ENCODE data around the gene UNC79.

UNC79 gene

DNA sequence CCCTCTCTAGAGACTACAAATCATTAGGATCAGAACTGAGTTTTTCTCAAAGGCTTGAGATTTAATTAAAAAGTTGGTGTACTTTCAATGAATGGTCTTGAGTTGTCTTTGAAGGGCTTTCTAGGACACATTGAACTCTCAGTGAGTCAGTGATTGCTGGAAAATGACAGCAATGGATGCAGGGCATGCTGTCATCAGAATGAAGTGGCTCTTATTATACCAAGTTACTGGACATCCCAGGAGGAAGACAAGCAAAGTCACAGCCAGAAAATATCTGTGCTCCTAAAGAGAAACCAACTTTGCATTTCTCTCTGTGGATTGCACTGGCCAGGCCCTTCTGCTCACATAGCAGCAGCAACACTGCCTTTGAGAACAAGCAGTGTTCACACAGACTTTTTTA is 244.9 kb downstream of the UNC79 start:
- no peak for DNase-seq

- DNase-seq, result no peak
Observed at GRCh38 chr14:93676416-93676958, 245.7 kb downstream of the UNC79 start.

GRCh38 chr14:93682459-93682858 is 251.7 kb downstream of the UNC79 start:
- DNase-seq, result no peak

- DNase-seq, result no peak
Observed at GRCh38 chr14:93683226-93683625, 252.5 kb downstream of the UNC79 start.

DNA sequence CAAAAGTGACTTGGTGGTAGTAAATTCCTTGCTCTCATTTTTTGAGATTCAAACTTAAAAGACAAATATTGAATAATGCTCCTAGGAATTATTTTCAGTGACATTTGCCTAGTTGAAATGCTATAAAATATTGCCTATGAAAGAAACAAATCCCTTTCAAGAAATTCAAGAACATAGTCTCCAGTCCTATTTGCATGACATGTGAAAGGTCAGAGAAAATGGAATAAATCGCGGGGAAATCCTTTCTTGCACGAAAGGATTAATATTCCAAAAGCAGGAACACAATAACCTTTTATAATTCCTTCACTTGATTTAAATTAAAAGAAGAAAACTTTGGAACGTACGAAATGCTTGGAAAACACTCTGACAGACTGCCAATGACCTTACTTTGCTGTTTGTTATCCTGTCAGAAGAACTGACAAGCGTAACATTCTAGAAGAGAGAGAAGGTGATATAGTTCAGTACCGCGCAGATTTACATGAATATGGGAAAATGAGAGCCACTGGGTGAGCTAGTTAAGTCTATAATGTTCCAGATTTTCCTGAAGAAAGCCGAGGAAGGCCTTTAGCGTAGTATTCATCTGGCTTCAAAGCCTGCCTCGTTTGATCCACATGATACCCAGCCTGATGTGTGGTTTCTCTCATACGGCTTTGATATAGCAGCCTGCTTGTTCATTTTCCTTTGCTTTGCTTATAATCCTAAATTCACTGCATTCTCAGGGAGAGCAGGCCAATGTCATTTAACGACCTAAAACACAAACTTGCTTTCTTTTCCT is 254.6 kb downstream of the UNC79 start:
- DNase-seq, result no peak

DNA sequence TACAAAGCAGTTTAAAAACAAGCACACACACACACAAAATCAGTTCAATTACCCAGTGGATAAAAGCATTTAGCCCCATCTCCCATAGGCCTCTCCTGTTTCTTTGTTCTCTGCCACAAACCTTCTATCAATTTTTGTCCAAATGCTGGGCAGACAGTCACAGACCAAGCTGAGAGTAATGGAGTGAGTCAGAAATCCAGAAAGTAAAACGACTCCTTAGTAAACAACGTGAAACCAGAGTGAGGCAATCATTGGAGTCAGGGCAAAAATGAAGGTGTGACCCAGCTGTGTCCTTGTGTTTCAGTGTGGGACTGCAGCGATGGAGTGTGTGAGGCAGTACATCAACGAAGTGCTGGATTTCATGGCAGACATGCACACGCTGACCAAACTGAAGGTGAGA is 255.5 kb downstream of the UNC79 start:
- no peak for DNase-seq

- DNase-seq, result no peak
Observed at GRCh38 chr14:93688239-93688666, 257.5 kb downstream of the UNC79 start.

DNA sequence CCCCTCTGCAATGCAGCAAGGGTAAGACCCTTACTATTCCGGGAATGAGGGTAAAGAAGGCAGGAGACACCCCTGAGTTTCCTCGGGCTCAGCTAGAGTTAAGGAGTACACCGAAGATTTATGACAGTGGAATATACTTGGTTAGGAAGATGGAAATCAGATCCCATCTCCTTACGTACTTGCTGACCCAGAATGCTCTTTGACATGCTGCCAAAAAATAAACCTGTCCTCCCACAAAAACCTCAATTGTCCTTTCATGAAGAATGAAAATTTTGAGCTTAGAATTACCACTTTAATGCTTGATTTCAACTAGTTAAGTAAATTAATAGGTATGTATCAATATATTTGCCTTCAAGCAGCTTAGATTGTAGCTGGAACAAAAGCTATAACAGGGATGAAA is 258.1 kb downstream of the UNC79 start:
- DNase-seq, result no peak

DNA sequence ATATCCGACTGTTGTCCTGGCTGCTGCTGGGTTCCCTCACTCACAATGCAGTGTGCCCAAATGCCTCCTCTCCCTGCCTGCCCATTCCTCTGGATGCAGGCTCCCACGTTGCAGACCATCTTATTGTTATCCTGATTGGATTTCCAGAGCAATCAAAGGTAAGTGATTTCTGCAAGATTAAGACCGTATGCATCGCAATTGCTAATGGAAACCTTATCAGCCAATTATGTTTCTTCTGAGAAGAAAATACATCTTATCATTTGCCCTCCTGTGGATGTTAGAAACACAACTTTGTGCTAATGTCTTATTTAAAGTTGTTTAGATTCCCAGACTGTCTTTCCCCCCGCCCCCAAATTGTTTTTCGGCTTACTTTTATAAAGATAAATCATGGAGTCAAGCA is 259.4 kb downstream of the UNC79 start:
- DNase-seq, result no peak

GRCh38 chr14:93691042-93691780 is 260.5 kb downstream of the UNC79 start:
- no peak for DNase-seq

- DNase-seq, result no peak
Observed at GRCh38 chr14:93693914-93694313, 263.2 kb downstream of the UNC79 start.

GRCh38 chr14:93700928-93701327 is 270.2 kb downstream of the UNC79 start:
- no peak for DNase-seq

DNA sequence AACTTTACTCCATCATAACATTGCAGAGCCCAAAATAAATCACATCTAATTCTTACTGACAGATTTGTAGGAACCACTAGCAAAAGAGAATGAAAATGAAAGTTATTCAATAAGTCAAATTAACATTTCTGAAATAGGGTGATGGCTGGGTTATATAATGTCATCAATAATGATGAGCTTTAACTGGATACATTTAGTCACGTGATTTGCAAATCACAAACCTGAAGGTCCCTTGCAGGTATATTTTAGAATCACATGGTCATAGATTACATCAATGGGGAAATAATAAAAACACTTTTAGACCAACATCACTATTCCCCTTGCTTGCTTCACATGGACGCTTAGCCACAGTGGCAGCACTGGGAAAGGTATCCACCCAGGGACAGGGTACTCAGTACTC is 270.8 kb downstream of the UNC79 start:
- DNase-seq, result no peak

GRCh38 chr14:93702946-93703345 is 272.2 kb downstream of the UNC79 start:
- no peak for DNase-seq

DNA sequence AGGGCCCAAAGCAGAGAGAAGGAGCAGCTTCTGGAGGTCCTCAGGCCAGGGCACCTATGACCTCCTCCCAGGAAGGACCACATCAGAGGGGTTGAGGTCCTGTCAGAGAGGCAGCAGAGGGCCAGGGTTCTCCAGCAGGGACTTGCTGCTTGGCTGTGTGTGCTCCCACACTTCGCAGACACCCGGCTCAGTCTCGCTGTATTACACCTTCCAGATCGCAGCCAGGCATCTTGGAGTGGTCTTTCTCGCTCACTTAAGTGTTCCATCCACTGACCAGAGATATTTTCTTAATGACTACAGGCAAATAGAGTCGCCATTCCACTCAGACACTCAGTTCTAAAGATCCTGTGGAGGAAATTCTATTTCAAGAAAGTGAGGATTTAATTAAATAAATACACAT is 273.2 kb downstream of the UNC79 start:
- DNase-seq, result no peak

DNA sequence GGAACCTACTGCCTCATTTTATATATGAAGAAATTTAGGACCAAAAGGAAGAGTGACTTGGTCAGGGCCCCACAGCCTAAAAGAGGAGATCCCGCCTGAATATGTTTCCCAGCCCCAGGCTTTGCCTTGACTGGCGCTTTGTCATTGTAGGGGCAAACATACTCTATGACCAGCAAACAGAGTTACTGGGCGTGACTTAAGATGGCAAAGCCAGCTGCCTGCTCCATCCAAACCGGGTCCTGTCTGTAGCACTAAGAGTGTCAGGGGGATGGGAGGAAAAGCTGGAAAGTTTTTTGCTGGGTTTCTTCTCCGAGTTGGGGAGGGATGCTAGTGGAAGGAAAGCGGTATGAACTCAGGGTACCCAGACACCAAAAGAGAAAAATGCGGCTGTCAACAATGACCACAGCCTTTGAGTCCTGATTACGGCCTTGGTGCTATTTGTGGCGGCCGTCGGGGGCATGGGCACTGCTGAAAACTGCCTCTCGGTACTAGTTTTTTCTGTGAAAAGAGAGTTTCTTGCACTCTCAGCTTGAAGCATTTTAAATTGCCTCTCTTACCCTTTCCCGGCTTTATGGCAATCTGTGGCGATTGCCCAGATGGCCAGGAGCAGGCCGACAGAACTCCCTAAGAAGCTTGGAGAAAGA is 274.9 kb downstream of the UNC79 start:
- no peak for DNase-seq

DNA sequence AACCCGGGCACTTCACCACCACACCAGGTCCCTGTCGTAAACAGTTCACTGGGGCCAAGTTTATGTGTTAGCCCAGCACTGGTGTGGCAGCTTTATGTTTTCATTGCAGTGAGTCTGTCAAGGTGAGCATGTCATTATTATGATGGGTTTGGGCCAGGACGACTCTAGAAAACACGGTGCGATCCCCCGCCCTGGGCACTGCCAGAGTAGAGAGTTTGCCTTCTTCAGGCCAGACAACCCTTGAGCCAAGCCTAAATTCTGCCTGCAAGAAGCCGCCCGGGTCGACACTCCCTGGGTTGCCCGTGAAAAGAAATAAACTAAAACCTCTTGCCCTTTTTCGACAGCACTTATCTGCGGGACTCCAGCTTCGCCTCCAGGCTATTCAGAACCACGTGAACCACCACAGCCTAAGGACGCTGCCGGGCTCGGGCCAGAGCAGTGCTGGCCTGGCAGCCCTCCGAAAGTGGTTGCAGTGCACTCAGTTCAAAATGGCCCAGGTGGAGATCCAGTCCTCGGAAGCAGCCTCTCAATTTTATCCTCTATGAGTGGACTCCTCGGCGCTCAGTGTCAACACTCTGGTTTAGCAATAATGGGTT is 275.7 kb downstream of the UNC79 start:
- no peak for DNase-seq

GRCh38 chr14:93707475-93707874 is 276.7 kb downstream of the UNC79 start:
- DNase-seq, result no peak

DNA sequence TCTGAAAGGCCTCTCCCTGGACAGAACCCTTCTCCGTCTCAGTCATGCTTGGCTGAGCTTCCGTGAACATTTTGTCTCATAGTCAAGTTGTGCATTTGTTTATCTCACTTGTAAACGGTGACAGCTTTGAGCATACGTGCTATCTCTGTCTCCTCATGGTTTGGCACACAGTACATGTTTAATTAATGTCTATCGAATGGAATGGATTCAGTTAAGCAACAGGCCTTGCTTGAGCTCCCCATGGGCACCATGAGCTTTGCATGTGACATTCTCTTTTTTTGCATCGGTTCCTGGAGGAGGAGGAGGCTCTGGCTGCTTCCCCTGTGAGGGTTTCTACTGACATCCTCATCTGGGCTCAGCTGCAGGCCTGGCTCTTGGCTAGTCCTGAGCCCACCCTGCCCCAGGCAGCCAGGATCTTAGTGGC is 277.6 kb downstream of the UNC79 start:
- no peak for DNase-seq

DNA sequence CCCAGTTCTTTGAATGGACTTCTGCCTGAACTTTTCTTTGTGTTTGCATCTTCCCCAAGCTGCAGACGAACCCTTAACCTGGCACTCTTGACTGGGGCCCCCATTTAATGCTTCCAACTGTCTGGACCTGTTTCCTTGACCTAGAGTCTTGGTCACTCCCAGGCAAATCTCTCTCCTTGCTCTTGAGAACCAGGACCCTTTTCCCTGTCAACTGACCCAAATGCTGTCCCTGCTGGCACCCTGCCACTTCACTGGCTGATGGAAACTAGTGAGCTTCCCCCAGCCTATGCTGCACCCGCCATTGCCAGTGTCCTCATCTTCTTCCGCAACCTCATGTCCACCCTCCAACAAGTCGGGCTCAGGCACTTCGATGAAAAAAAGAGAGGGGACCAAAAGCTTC is 278.1 kb downstream of the UNC79 start:
- no peak for DNase-seq

- DNase-seq, result no peak
Observed at GRCh38 chr14:93709249-93709648, 278.5 kb downstream of the UNC79 start.

GRCh38 chr14:93712079-93712837 is 281.5 kb downstream of the UNC79 start:
- DNase-seq, result no peak
